SK-N-MC (cell line): ENCODE results near the gene RPS5.

ENCODE experiments used
- DNase-seq: peaks from one replicate; pipeline ENCODE4 v3.0.0-alpha.2; 2011; ENCODE audit warnings: low read depth, low spot score
- H3K27ac ChIP-seq: fragments of 200-600 bp; sonication (generic); 2 replicates; pipeline ENCODE4 v1.5.1; 2016; ENCODE audit warnings: mixed run types
- H3K36me3 ChIP-seq: fragments of 200-600 bp; sonication (generic); 2 replicates; pipeline ENCODE4 v1.6.1; 2017; ENCODE audit warnings: antibody characterized with exemption, low read length, mixed read lengths; ENCODE audit not compliant: insufficient read depth
- H3K4me3 ChIP-seq: fragments of 200-600 bp; sonication (generic); 2 replicates; pipeline ENCODE4 v1.5.1; 2016
- H3K9ac ChIP-seq: fragments of 200-600 bp; sonication (generic); 2 replicates; pipeline ENCODE4 v1.8.0; 2017; ENCODE audit warnings: mixed run types, mixed read lengths; ENCODE audit not compliant: insufficient read length
- H3K9me3 ChIP-seq: fragments of 200-600 bp; sonication (generic); 2 replicates; pipeline ENCODE4 v1.6.1; 2017; ENCODE audit warnings: low read depth, mild to moderate bottlenecking, antibody characterized with exemption, low read length, moderate library complexity, mixed read lengths
- EZH2 ChIP-seq: fragments of 200-600 bp; sonication (generic); IDR thresholded peaks from one replicate; pipeline ENCODE4 v1.6.1; 2017; ENCODE audit warnings: antibody characterized with exemption
- FOXP2 ChIP-seq: optimal IDR thresholded peaks from 2 replicates; pipeline ENCODE3; 2011; ENCODE audit warnings: mild to moderate bottlenecking, moderate library complexity; ENCODE audit not compliant: insufficient read depth; ENCODE audit errors: extremely low read length, control extremely low read depth
- POLR2AphosphoS5 ChIP-seq: IDR thresholded peaks from 2 replicates; pipeline ENCODE4 v1.6.1; 2012; ENCODE audit warnings: mild to moderate bottlenecking, low read depth, low read length, borderline replicate concordance

The RPS5 gene

GRCh38 chr19:58380662-58381459 is 6.2 kb upstream of the RPS5 start, which contains the start of gene ZNF837:
Gene ZNF837, minus strand, starts transcription at chr19:58381030. Its CDS starts 11,698 bp downstream, at chr19:58369332.
- Histone ChIP-seq H3K36me3 (no peaks in the 10 kb centered on the region), H3K27ac (peak within 1 kb of the TSS; percentile 70), H3K4me3 (peak within 1 kb of the TSS; percentile 82), H3K9me3 (no peaks in the 10 kb centered on the region), H3K9ac (peak within 1 kb of the TSS; percentile 83)
- peak; percentile 99 for DNase-seq
- no peak for TF ChIP-seq EZH2
- TF ChIP-seq FOXP2: peak; percentile 88
- peak; percentile 63; the same call in 1 of the 2 replicates for TF ChIP-seq POLR2AphosphoS5

GRCh38 chr19:58381460-58382212 is 5.4 kb upstream of the RPS5 start:
- H3K27ac ChIP-seq: no peak overlapping the region
- H3K4me3 ChIP-seq: peak overlapping the region; percentile 82
- H3K9ac ChIP-seq: peak overlapping the region; percentile 74
- H3K9me3 ChIP-seq: no peaks in the 10 kb centered on the region
- TF ChIP-seq FOXP2 (no peak), POLR2AphosphoS5 (no peak), EZH2 (no peak)
- DNase-seq: no peak
- H3K36me3 ChIP-seq: no peaks in the 10 kb centered on the region

GRCh38 chr19:58382997-58383603 is 4.0 kb upstream of the RPS5 start:
- no peak for TF ChIP-seq FOXP2
- TF ChIP-seq EZH2: no peak
- TF ChIP-seq POLR2AphosphoS5: no peak

GRCh38 chr19:58385313-58385890 is 1.7 kb upstream of the RPS5 start:
- Histone ChIP-seq H3K4me3 (no peak overlapping the region), H3K9ac (no peak overlapping the region)

More at GRCh38 chr19:58382997-58383603, 4.0 kb upstream of the RPS5 start:
- peaks cover 4% of the 10 kb centered on the region for H3K36me3 ChIP-seq
- no peak overlapping the region for H3K27ac ChIP-seq
- no peak for DNase-seq
- no peaks in the 10 kb centered on the region for H3K9me3 ChIP-seq
- H3K9ac ChIP-seq: no peak overlapping the region
- no peak overlapping the region for H3K4me3 ChIP-seq

GRCh38 chr19:58385891-58386575 is 1.0 kb upstream of the RPS5 start:
- H3K9ac ChIP-seq: peak overlapping the region; percentile 99
- H3K36me3 ChIP-seq: peaks cover 31% of the 10 kb centered on the region
- no peaks in the 10 kb centered on the region for H3K9me3 ChIP-seq
- peak overlapping the region; percentile 79 for H3K4me3 ChIP-seq
- no peak; the same call in 1 of the 2 replicates for TF ChIP-seq POLR2AphosphoS5
- no peak for TF ChIP-seq EZH2
- no peak for TF ChIP-seq FOXP2
- no peak for DNase-seq
- peak overlapping the region; percentile 95 for H3K27ac ChIP-seq

More at GRCh38 chr19:58385313-58385890, 1.7 kb upstream of the RPS5 start:
- H3K9me3 ChIP-seq: no peaks in the 10 kb centered on the region
- TF ChIP-seq FOXP2 (no peak), POLR2AphosphoS5 (no peak), EZH2 (no peak)
- no peak overlapping the region for H3K27ac ChIP-seq
- H3K36me3 ChIP-seq: peaks cover 25% of the 10 kb centered on the region
- DNase-seq: no peak

- Histone ChIP-seq H3K9ac (peak overlapping the region; percentile 87), H3K4me3 (peak overlapping the region; percentile 79), H3K9me3 (no peaks in the 10 kb centered on the region), H3K36me3 (peaks cover 46% of the 10 kb centered on the region), H3K27ac (peak overlapping the region; percentile 16)
- DNase-seq: no peak
- TF ChIP-seq FOXP2 (no peak), EZH2 (no peak), POLR2AphosphoS5 (no peak)
Observed at GRCh38 chr19:58387338-58388174, 487 bp downstream of the RPS5 start.

- TF ChIP-seq EZH2: no peak
- no peak for TF ChIP-seq FOXP2
- TF ChIP-seq POLR2AphosphoS5: no peak
Observed at GRCh38 chr19:58388175-58388526, 1.1 kb downstream of the RPS5 start.

More at GRCh38 chr19:58388175-58388526, 1.1 kb downstream of the RPS5 start:
- no peaks in the 10 kb centered on the region for H3K9me3 ChIP-seq
- no peak overlapping the region for H3K27ac ChIP-seq
- peak overlapping the region; percentile 87 for H3K9ac ChIP-seq
- no peak for DNase-seq
- H3K36me3 ChIP-seq: peaks cover 52% of the 10 kb centered on the region
- peak overlapping the region; percentile 79 for H3K4me3 ChIP-seq
